ENCODE results near the gene PPP1CA. TPM values are rescaled to one million over a fixed set of nuclear protein-coding genes. Genes with fewer than 3 reads are reported as not detected.
"Not testable (repeated sequence)": the region's sequence is repeated elsewhere in the genome, so short reads cannot be mapped to it uniquely, and the experiment has no call there.

The PPP1CA gene
- total RNA-seq, 1 donor from 2014 or later, result 134 TPM

DNA sequence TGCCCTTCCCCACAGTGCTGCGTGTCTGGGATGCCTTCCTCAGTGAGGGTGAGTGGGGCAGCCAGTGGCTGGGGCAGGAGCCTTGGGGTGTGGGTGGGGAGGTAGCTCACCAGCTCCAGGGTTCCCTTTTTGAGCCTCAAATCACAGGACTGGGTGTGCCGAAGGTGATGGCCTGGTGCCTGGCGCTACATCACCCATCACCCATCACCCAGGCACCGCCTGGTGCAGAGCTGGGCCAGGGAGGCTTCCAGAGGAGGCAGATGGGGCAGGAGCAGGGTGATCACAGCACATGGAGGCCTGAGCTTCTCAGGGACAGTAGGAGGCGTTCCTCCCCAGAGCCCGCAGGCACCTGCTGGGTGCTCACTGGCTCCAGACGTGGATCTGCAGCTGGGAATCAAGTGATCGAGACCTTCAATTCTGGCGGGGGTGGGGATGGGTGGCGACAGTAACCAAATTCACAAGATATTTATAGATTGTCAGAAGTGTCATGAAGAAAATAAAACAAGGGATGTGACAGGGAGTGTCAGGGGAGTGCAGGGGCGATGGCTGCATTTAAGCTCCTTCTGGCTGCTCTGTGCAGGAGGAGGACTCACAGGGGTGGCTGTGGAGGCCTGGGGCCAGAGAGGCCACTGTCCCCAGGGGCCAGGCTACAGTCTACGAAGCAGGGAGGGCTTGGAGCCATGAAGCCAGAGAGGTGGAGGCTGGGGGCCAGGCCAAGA, 5.5 kb upstream of the PPP1CA start:
- Histone ChIP-seq H3K27me3 (no peaks in the 10 kb centered on the region), H3K4me1 (peaks cover 24% of the 10 kb centered on the region), H3K27ac (peak overlapping the region; percentile 36), H3K4me3 (no peak overlapping the region), H3K9me3 (no peaks in the 10 kb centered on the region), H3K36me3 (no peaks in the 10 kb centered on the region)
- ATAC-seq, result no peak
- intact Hi-C loops (cut with DNase I), result loop anchor here (10.0 kb wide), 1 partner anchor 98 kb away; the partner anchor contains the start of genes CDK2AP2 and PITPNM1
- TF ChIP-seq CTCF (IDR thresholded peaks at IDR 0.05), result no peak
- DNase-seq, result no peak

GRCh38 chr11:67406420-67406968, 4.8 kb upstream of the PPP1CA start:
- Histone ChIP-seq H3K9me3 (no peaks in the 10 kb centered on the region), H3K4me1 (peaks cover 25% of the 10 kb centered on the region), H3K4me3 (no peak overlapping the region), H3K27ac (peak overlapping the region; percentile 36), H3K36me3 (no peaks in the 10 kb centered on the region), H3K27me3 (no peaks in the 10 kb centered on the region)
- DNase-seq, result no peak
- TF ChIP-seq CTCF (IDR thresholded peaks at IDR 0.05), result no peak
- intact Hi-C loops (cut with DNase I), result loop anchor here (10.0 kb wide), 1 partner anchor 98 kb away; the partner anchor contains the start of genes CDK2AP2 and PITPNM1
- ATAC-seq, result no peak

DNA sequence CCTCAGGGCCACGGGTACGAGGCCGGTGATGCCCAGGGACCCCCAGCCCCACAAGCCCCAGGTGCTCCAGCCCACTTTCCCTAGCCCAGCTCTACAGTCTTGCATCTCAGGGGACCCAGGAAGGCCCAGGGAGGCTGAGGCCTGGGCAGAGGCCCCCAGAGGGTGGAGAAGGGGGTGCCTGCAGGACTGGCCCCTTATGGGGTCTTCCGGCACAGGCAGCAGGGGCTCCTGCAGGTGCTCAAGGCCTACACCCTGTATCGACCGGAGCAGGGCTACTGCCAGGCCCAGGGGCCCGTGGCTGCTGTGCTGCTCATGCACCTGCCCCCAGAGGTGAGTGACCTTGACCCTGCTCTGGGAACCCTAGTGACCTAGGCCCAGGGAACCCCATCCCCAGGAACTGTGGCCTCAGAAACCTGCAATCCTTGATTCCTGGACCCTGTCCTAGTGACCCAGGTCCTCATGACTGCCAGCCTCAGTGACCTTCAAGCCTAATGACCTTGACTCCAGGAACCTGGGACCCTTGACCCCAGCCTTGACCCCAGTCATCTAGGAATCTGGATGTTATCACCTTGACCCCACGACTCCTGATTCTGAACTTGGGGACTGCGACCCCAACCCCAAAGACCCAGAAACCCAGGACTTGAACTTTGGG, 4.2 kb upstream of the PPP1CA start:
- DNase-seq, result no peak
- TF ChIP-seq CTCF (IDR thresholded peaks at IDR 0.05), result no peak
- intact Hi-C loops (cut with DNase I), result loop anchor here (10.0 kb wide), 1 partner anchor 99 kb away; the partner anchor contains the start of genes CDK2AP2 and PITPNM1
- Histone ChIP-seq H3K4me3 (peak overlapping the region; percentile 49), H3K27me3 (no peaks in the 10 kb centered on the region), H3K27ac (peak overlapping the region; percentile 36), H3K36me3 (no peaks in the 10 kb centered on the region), H3K9me3 (no peaks in the 10 kb centered on the region), H3K4me1 (peaks cover 27% of the 10 kb centered on the region)
- no peak for ATAC-seq

GRCh38 chr11:67405196-67405567, 3.5 kb upstream of the PPP1CA start:
- ATAC-seq (no peak), DNase-seq (no peak)
- peaks cover 33% of the 10 kb centered on the region for H3K4me1 ChIP-seq
- no peak for TF ChIP-seq CTCF (IDR thresholded peaks at IDR 0.05)
- H3K27me3 ChIP-seq, result no peaks in the 10 kb centered on the region
- H3K4me3 ChIP-seq, result peak overlapping the region; percentile 49
- peaks cover 4% of the 10 kb centered on the region for H3K36me3 ChIP-seq
- H3K9me3 ChIP-seq, result no peaks in the 10 kb centered on the region
- peak overlapping the region; percentile 72 for H3K27ac ChIP-seq
- intact Hi-C loops (cut with DNase I), result loop anchor here (10.0 kb wide), 1 partner anchor 100 kb away; the partner anchor contains the start of genes CDK2AP2 and PITPNM1

DNA sequence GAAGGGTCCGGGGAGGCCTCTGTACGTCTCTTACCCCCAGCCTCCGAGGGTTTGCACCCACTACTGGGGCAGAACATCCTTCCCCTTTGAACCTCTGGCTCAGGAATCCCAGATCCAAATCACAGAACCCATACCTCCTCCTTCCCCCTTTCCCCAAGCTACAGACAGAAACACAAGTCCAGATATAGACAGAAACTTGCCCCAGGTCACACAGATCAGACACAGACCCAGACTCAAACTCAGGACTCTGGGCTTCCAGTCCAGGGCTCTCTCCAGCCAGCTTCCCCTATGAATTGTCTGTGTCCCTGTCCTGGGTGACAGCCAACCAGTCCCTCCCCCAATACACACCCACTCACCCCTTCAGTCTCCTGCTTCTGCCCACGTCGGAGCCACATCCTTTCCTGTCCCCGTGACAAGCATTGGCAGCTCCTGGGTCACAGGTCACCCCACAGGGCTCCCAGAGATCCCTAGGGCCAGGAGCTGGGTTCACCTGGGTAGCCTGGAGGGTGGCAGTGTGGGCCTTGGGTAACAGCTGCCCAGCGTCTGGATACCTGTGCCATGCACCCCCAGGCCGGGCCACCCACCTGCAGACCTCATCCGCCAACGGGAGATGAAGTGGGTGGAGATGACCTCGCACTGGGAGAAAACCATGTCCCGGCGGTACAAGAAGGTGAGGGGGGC, 3.0 kb upstream of the PPP1CA start:
- DNase-seq (peak; percentile 83), ATAC-seq (peak; percentile 33)
- peak overlapping the region; percentile 49 for H3K4me3 ChIP-seq
- peaks cover 10% of the 10 kb centered on the region for H3K36me3 ChIP-seq
- no peaks in the 10 kb centered on the region for H3K27me3 ChIP-seq
- TF ChIP-seq CTCF (IDR thresholded peaks at IDR 0.05), result no peak
- peak overlapping the region; percentile 72 for H3K27ac ChIP-seq
- peaks cover 34% of the 10 kb centered on the region for H3K4me1 ChIP-seq
- no peaks in the 10 kb centered on the region for H3K9me3 ChIP-seq
- intact Hi-C loops (cut with DNase I), result loop anchor here (10.0 kb wide), 1 partner anchor 100 kb away; the partner anchor contains the start of genes CDK2AP2 and PITPNM1

- H3K4me3 ChIP-seq, result peak overlapping the region; percentile 49
- H3K27ac ChIP-seq, result peak overlapping the region; percentile 72
Measured at GRCh38 chr11:67403085-67403484, 1.4 kb upstream of the PPP1CA start.

GRCh38 chr11:67402192-67402839, 658 bp upstream of the PPP1CA start:
- ATAC-seq, H3K9me3 ChIP-seq, H3K27me3 ChIP-seq, DNase-seq: not testable (repeated sequence)
- Histone ChIP-seq H3K36me3 (peaks cover 33% of the 10 kb centered on the region), H3K4me3 (peak overlapping the region; percentile 50), H3K4me1 (peaks cover 37% of the 10 kb centered on the region), H3K27ac (peak overlapping the region; percentile 91)
- intact Hi-C loops (cut with DNase I), result loop anchor here (10.0 kb wide), 1 partner anchor 102 kb away; the partner anchor contains the start of genes CDK2AP2 and PITPNM1

More at GRCh38 chr11:67403085-67403484, 1.4 kb upstream of the PPP1CA start:
- not testable (repeated sequence) for DNase-seq, ATAC-seq, H3K27me3 ChIP-seq, H3K9me3 ChIP-seq
- Histone ChIP-seq H3K36me3 (peaks cover 25% of the 10 kb centered on the region), H3K4me1 (peaks cover 36% of the 10 kb centered on the region)
- intact Hi-C loops (cut with DNase I), result loop anchor here (10.0 kb wide), 1 partner anchor 102 kb away; the partner anchor contains the start of genes CDK2AP2 and PITPNM1
